AG09319 (cell line): ENCODE data around the gene IL1RAPL2.
A peak's percentile ranks its signal among the peaks of the same experiment; 100 is the strongest.

Experiments used
- DNase-seq: peaks from one replicate; pipeline ENCODE4 v3.0.0-alpha.2; 2010; ENCODE audit warnings: low read depth; ENCODE audit errors: extremely low read depth
- CTCF ChIP-seq: IDR thresholded peaks from 2 replicates; pipeline ENCODE4 v1.5.1; 2011; ENCODE audit warnings: low read depth, mild to moderate bottlenecking, inconsistent platforms, low read length, moderate library complexity

Gene IL1RAPL2

GRCh38 chrX:104918122-104918521 lies 352.1 kb downstream of the IL1RAPL2 start:
- no peak for DNase-seq
- no peak for TF ChIP-seq CTCF

GRCh38 chrX:104921584-104922205 lies 355.7 kb downstream of the IL1RAPL2 start:
- no peak for DNase-seq

DNA sequence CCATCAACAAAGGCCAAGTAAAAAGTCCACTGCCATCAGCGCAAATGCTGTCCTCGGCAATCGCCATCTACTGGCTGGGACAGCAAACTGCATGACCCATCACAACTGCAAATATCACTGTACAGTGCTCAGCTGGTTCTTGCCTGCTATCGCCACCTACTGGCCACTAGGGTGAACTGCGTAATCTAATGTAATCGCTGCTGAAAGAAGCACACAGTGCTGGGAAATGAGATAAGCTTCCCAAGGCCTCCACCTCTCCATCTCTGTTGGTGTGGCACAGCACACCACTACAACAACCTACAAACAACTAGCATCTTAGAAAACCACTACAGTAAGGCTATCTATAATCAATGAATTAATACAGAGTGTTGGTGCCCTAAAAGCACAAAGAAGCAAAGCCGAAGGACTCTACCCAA lies 356.2 kb downstream of the IL1RAPL2 start:
- peak; percentile 19 for DNase-seq
- peak; percentile 97 for TF ChIP-seq CTCF

More at GRCh38 chrX:104921584-104922205, 355.7 kb downstream of the IL1RAPL2 start:
- no peak for TF ChIP-seq CTCF

GRCh38 chrX:104929324-104929723 lies 363.3 kb downstream of the IL1RAPL2 start:
- DNase-seq, result no peak
- no peak for TF ChIP-seq CTCF

DNA sequence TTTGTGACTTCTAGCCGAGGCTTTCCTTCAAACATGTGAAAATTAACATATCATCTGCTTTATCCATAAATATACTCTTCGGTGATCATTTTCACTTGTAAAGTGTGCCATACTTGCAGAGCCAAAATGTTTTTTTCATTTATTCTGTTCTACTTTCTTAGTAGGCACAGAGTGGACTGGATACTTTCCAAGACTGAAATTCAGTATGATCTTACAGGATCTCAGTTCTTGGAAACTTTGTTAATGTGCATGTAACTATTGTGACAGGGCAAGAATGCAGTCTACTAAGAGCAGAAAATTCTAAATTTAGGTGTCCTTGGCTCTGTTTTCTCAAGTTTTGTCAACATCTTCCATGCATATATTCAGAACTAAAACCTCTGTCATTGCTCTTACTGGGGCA lies 369.6 kb downstream of the IL1RAPL2 start:
- no peak for DNase-seq
- no peak for TF ChIP-seq CTCF

DNA sequence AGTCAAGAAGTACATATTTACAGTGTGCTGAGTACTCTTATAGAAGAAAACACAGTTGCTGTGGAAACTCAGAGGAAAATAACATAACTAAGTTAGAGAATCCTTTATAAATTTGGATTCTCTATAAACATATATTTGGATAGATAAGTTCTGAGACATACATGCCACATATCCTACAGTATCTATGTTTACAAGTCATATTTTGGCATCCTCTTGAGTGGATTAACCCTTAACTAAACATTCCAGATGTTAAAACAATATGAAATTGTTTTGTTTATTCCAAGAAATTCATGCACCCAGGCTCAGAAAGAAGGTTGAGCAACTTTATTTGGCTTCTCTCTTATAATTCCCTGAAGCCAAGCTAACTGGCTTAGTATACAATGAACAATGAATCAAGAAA lies 387.3 kb downstream of the IL1RAPL2 start:
- no peak for TF ChIP-seq CTCF

DNA sequence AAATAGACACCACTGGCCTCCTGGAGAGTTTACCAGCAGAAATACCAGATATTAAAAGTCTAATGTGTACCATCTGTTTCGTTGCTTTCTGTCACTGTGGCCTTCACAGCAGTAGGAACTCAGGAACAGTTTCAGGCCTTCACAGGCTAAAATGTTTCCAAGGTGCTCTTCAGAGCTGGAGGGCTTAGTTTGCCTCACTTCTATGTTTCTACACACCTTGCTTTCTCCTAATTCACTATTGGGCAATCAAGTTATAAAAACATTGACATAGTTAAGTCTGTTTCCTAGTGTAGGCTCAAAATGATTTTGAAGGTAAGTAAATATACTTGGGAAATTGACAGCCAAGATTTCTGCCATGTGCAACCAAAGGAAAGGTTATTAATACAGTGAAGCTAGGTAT lies 395.9 kb downstream of the IL1RAPL2 start:
- no peak for DNase-seq
- TF ChIP-seq CTCF, result no peak

More for the DNA sequence above, 387.3 kb downstream of the IL1RAPL2 start:
- no peak for DNase-seq
